Breast epithelium (tissue), 3 donors: ENCODE results near the gene NFIB.

Experiments used
- POLR2A ChIP-seq: fragments of 450-650 bp; IDR thresholded peaks from one replicate; pipeline ENCODE4 v1.6.1; 2016; ENCODE audit warnings: antibody characterized with exemption, mild to moderate bottlenecking, moderate library complexity
- POLR2AphosphoS5 ChIP-seq, 3 donors: sonication (generic); formaldehyde crosslinking; IDR thresholded peaks; one replicate each; pipeline ENCODE4 v1.6.1; 2017; ENCODE audit warnings: antibody characterized with exemption in 3 of 3
- TF ChIP-seq, protein P1 (sequence below), 3 donors: fragments of 450-650 bp; IDR thresholded peaks; one replicate each; pipeline ENCODE4 v1.5.1; 2016 to 2017; ENCODE audit warnings: antibody characterized with exemption in 3 of 3, mild to moderate bottlenecking in 3 of 3, moderate library complexity in 3 of 3

DNA sequence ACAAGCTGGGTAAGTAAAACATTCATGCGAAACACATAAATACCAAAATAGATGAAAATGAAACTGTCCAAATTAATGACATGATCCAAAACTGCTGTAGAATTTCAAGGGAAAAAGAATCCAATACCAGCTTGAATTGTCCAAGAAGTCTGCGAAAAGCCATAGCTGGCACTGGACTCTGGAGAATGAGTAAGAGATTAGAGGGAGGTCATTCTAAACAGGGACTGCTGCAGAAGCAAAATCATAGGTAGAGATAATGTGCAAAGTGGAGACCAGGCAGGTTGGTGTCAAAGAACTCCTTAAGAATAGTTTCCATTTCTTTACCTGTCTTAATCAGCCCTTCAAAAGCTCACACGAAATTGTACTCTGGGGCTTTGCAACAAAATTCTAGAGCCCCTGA, 162.5 kb downstream of the NFIB start:
- TF ChIP-seq POLR2AphosphoS5 (IDR thresholded peaks at IDR 0.05) (no peak), POLR2A (no peak)
- TF ChIP-seq, protein P1, sequence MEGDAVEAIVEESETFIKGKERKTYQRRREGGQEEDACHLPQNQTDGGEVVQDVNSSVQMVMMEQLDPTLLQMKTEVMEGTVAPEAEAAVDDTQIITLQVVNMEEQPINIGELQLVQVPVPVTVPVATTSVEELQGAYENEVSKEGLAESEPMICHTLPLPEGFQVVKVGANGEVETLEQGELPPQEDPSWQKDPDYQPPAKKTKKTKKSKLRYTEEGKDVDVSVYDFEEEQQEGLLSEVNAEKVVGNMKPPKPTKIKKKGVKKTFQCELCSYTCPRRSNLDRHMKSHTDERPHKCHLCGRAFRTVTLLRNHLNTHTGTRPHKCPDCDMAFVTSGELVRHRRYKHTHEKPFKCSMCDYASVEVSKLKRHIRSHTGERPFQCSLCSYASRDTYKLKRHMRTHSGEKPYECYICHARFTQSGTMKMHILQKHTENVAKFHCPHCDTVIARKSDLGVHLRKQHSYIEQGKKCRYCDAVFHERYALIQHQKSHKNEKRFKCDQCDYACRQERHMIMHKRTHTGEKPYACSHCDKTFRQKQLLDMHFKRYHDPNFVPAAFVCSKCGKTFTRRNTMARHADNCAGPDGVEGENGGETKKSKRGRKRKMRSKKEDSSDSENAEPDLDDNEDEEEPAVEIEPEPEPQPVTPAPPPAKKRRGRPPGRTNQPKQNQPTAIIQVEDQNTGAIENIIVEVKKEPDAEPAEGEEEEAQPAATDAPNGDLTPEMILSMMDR (IDR thresholded peaks at IDR 0.05): no peak
